B cell (primary cell): ENCODE measurements around the gene CAPN10. TPM values are rescaled to one million over a fixed set of nuclear protein-coding genes. Genes with fewer than 3 reads are reported as not detected.
A peak's percentile ranks its signal among the peaks of the same experiment; 100 is the strongest.

ENCODE experiments used
- ATAC-seq: fragments of 200-7000 bp; cut with Tn5 transposase; one replicate; pipeline ENCODE4 v1.10.0; 2021; ENCODE audit warnings: low read depth, mild to moderate bottlenecking, moderate number of reproducible peaks, moderate library complexity
- CTCF ChIA-PET: fragments of 350-600 bp; sonication (Branson Sonifier 250); formaldehyde crosslinking; loops from one replicate; lab custom pipeline; 2021; ENCODE audit warnings: antibody characterized with exemption, inconsistent platforms; lab: Charles Lee
- POLR2A ChIA-PET: fragments of 350-600 bp; sonication (Branson Sonifier 250); formaldehyde crosslinking; loops from one replicate; lab custom pipeline; 2021; ENCODE audit warnings: antibody characterized with exemption; lab: Charles Lee
- DNase-seq: peaks from one replicate; pipeline ENCODE4 v3.0.0; 2013
- H2AFZ ChIP-seq: 2 replicates; pipeline ENCODE4 v1.6.1; 2012; ENCODE audit warnings: mild to moderate bottlenecking, low read depth, low read length; ENCODE audit not compliant: insufficient read depth, poor library complexity, severe bottlenecking
- H3K27ac ChIP-seq, 2 donors: 1 replicate in 1 of 2; 2 replicates in 1 of 2; pipeline ENCODE4 v1.5.1; 2012 to 2013; ENCODE audit warnings: low read length in 2 of 2, mild to moderate bottlenecking in 2 of 2, moderate library complexity in 1 of 2
- H3K27me3 ChIP-seq, 4 experiments: fragments of 200-600 bp in 1 of 4; sonication (generic) in 1 of 4; replicated peaks in 1 of 4; 1 replicate in 2 of 4; 2 replicates in 2 of 4; pipeline versions ENCODE4 v1.6.1 to v1.7.0; 2013 to 2016; ENCODE audit warnings: low read length in 3 of 4, mild to moderate bottlenecking in 2 of 4, mixed read lengths in 1 of 4, moderate library complexity in 1 of 4; ENCODE audit not compliant: insufficient read depth in 4 of 4, control insufficient read depth in 3 of 4; ENCODE audit errors: control extremely low read depth in 1 of 4
- H3K36me3 ChIP-seq, 2 experiments: replicated peaks in 1 of 2; 1 replicate in 1 of 2; 2 replicates in 1 of 2; pipeline versions ENCODE4 v1.6.1 to v1.7.1; 2013; ENCODE audit warnings: low read length in 1 of 2; ENCODE audit not compliant: insufficient read depth in 2 of 2, control insufficient read depth in 1 of 2; ENCODE audit errors: control extremely low read depth in 1 of 2, extremely low read depth in 1 of 2
- H3K4me1 ChIP-seq, 2 donors: fragments of 200-600 bp in 1 of 2; sonication (generic) in 1 of 2; 1 replicate in 1 of 2; 2 replicates in 1 of 2; pipeline versions ENCODE4 v1.5.1 to v1.6.1; 2013 to 2017; ENCODE audit warnings: low read length in 2 of 2; ENCODE audit not compliant: control insufficient read depth in 2 of 2, insufficient read depth in 2 of 2
- H3K4me2 ChIP-seq: replicated peaks from 2 replicates; pipeline ENCODE3; 2012; ENCODE audit warnings: mild to moderate bottlenecking, low read depth, low read length; ENCODE audit not compliant: poor library complexity, severe bottlenecking
- H3K4me3 ChIP-seq, 5 experiments: fragments of 200-600 bp in 1 of 5; sonication (generic) in 1 of 5; 1 replicate in 3 of 5; 2 replicates in 2 of 5; pipeline versions ENCODE4 v1.5.1 to v1.7.0; 2011 to 2016; ENCODE audit warnings: low read length in 4 of 5, mild to moderate bottlenecking in 4 of 5, low read depth in 2 of 5, control low read depth in 1 of 5, moderate library complexity in 1 of 5; ENCODE audit not compliant: insufficient read depth in 1 of 5; ENCODE audit errors: control extremely low read depth in 1 of 5, extremely low read depth in 1 of 5
- H3K79me2 ChIP-seq: fragments of 200-600 bp; sonication (generic); one replicate; pipeline ENCODE4 v1.6.0; 2016; ENCODE audit warnings: low read length; ENCODE audit not compliant: control insufficient read depth, insufficient read depth
- H3K9ac ChIP-seq: fragments of 200-600 bp; sonication (generic); 2 replicates; pipeline ENCODE4 v1.6.1; 2017; ENCODE audit warnings: mild to moderate bottlenecking, low read length, moderate library complexity
- H3K9me3 ChIP-seq, 3 donors: one replicate each; pipeline versions ENCODE4 v1.6.1 to v1.7.1; 2013; ENCODE audit warnings: low read length in 2 of 3; ENCODE audit not compliant: control insufficient read depth in 2 of 3, insufficient read depth in 1 of 3; ENCODE audit errors: control extremely low read depth in 1 of 3
- H4K20me1 ChIP-seq: 2 replicates; pipeline ENCODE4 v1.6.0; 2012; ENCODE audit warnings: mild to moderate bottlenecking, low read length; ENCODE audit not compliant: insufficient read depth, control insufficient read depth, poor library complexity, severe bottlenecking
- H3K27ac Mint-ChIP-seq: one replicate; pipeline ENCODE4 v1.8.0; 2021; ENCODE audit warnings: mixed read lengths
- H3K27me3 Mint-ChIP-seq: one replicate; pipeline ENCODE4 v1.8.0; 2021; ENCODE audit warnings: mixed read lengths
- H3K4me1 Mint-ChIP-seq: one replicate; pipeline ENCODE4 v1.8.0; 2021; ENCODE audit warnings: mixed read lengths
- H3K4me3 Mint-ChIP-seq: one replicate; pipeline ENCODE4 v1.8.0; 2021; ENCODE audit warnings: mixed read lengths
- H3K9me3 Mint-ChIP-seq: one replicate; pipeline ENCODE4 v1.8.0; 2022; ENCODE audit warnings: mixed read lengths; ENCODE audit not compliant: insufficient read depth
- CTCF ChIP-seq: fragments of 200-600 bp; IDR thresholded peaks from one replicate; pipeline ENCODE4 v1.8.0; 2022; ENCODE audit warnings: antibody characterized with exemption, mild to moderate bottlenecking
- EZH2 ChIP-seq: IDR thresholded peaks from 2 replicates; pipeline ENCODE4 v1.6.1; 2012; ENCODE audit warnings: borderline replicate concordance, low read depth, mild to moderate bottlenecking, moderate library complexity, low read length; ENCODE audit not compliant: insufficient read depth, poor library complexity, severe bottlenecking
- WGBS: methylation state at CpG from one replicate; pipeline ENCODE4 v1.1.5; 2013; ENCODE audit warnings: missing lambda C conversion rate; ENCODE audit not compliant: insufficient coverage; 5-methylcytosine and 5-hydroxymethylcytosine counted together
- intact Hi-C: fragments of 100-400 bp; cut with micrococcal nuclease; formaldehyde crosslinking; loops from one replicate; pipeline ENCODE4 v1.10.0; 2022
- polyA plus RNA-seq: library from polyadenylated mRNA; depleted of rRNA; stranded (reverse); fragments of >200 nt; gene quantifications from 2 replicates; pipeline ENCODE4 v1.2.3, GENCODE V29; 2012
- total RNA-seq, 2 donors: library from RNA; stranded (reverse); fragments of 120-200 nt in 1 of 2; gene quantifications; 1 replicate in 1 of 2; 2 replicates in 1 of 2; pipeline versions ENCODE4 v1.2.3 to v1.2.4, GENCODE V29; 2013 to 2022

CAPN10 gene
- total and polyA plus RNA-seq, 2 donors (not counting 1 experiment from before 2014, with no cell fraction given): 73.4 to 92.1 TPM

GRCh38 chr2:240578488-240578887 lies 8.0 kb upstream of the CAPN10 start:
- Histone ChIP-seq H4K20me1 (peaks cover 90% of the 10 kb centered on the region), H3K4me1 (peaks cover 0 to 12% of the 10 kb centered on the region in 2 donors), H2AFZ (no peak overlapping the region), H3K79me2 (peaks cover 62% of the 10 kb centered on the region), H3K9ac (no peak overlapping the region), H3K4me3 (no peak overlapping the region), H3K27me3 (no peaks in the 10 kb centered on the region), H3K4me2 (no peak overlapping the region), H3K9me3 (peaks cover 0 to 5% (median 0%) of the 10 kb centered on the region in 3 donors), H3K36me3 (peaks cover 0 to 48% of the 10 kb centered on the region in 2 experiments), H3K27ac (no peak overlapping the region)
- Mint-ChIP-seq H3K4me3 (no peak overlapping the region), H3K27me3 (no peaks in the 10 kb centered on the region), H3K9me3 (no peaks in the 10 kb centered on the region), H3K4me1 (peaks cover 27% of the 10 kb centered on the region), H3K27ac (no peak overlapping the region)
- intact Hi-C loops: no loop called here
- ATAC-seq (no peak), DNase-seq (no peak)
- WGBS: 96% methylated on average over 7 of the region's 8 CpGs
- CTCF ChIA-PET: no interaction called here
- no peak for TF ChIP-seq CTCF
- POLR2A ChIA-PET: interaction anchor here (1.1 kb wide), 1 partner anchor 13 kb away, joined by 4 read pairs; no protein-coding TSS in a partner anchor

GRCh38 chr2:240579071-240579762 lies 7.3 kb upstream of the CAPN10 start:
- TF ChIP-seq EZH2: no peak
- TF ChIP-seq CTCF: no peak
- peaks cover 32% of the 10 kb centered on the region for H3K4me1 Mint-ChIP-seq
- H3K9me3 ChIP-seq: peaks cover 0 to 5% (median 0%) of the 10 kb centered on the region in 3 donors
- no peak overlapping the region for H3K4me3 ChIP-seq
- no peaks in the 10 kb centered on the region for H3K9me3 Mint-ChIP-seq
- ChIA-PET POLR2A (interaction anchor here (1.1 kb wide), 1 partner anchor 13 kb away, joined by 4 read pairs; no protein-coding TSS in a partner anchor), CTCF (interaction anchor here (1.3 to 1.7 kb wide), 3 partner anchors 13 to 65 kb away, joined by 6 to 15 read pairs (median 10); no protein-coding TSS in a partner anchor)
- no peak overlapping the region for H2AFZ ChIP-seq
- H3K27ac ChIP-seq: no peak overlapping the region
- H3K4me2 ChIP-seq: peak overlapping the region; percentile 12
- H3K27ac Mint-ChIP-seq: peak overlapping the region; percentile 70
- WGBS: 98% methylated on average over 10 of the region's 12 CpGs
- no peaks in the 10 kb centered on the region for H3K27me3 ChIP-seq
- no peak for DNase-seq
- intact Hi-C loops: no loop called here
- peaks cover 0 to 42% of the 10 kb centered on the region in 2 experiments for H3K36me3 ChIP-seq
- H3K9ac ChIP-seq: no peak overlapping the region
- H3K27me3 Mint-ChIP-seq: no peaks in the 10 kb centered on the region
- no peak for ATAC-seq
- H3K4me3 Mint-ChIP-seq: no peak overlapping the region
- H4K20me1 ChIP-seq: peaks cover 92% of the 10 kb centered on the region
- peaks cover 64% of the 10 kb centered on the region for H3K79me2 ChIP-seq
- H3K4me1 ChIP-seq: peaks cover under 1 to 19% of the 10 kb centered on the region in 2 donors
